HEK293T (cell line): ENCODE data around the gene PAFAH1B1.
"Not testable (repeated sequence)": the region's sequence is repeated elsewhere in the genome, so short reads cannot be mapped to it uniquely, and the experiment has no call there.

Experiments used
- CTCF ChIA-PET: fragments of 350-600 bp; formaldehyde crosslinking; extraction: SDS; loops from one replicate; lab custom pipeline; 2021; ENCODE audit warnings: antibody characterized with exemption, inconsistent platforms; lab: Yijun Ruan, JAX
- POLR2A ChIA-PET: fragments of 350-600 bp; formaldehyde crosslinking; extraction: SDS; loops from one replicate; lab custom pipeline; 2020; ENCODE audit warnings: antibody characterized with exemption, inconsistent platforms; lab: Yijun Ruan, JAX
- DNase-seq: peaks from one replicate; pipeline ENCODE4 v3.0.0; 2012; ENCODE audit warnings: mixed read lengths; ENCODE audit errors: extremely low spot score
- ARNT ChIP-seq: fragments of 450-650 bp; IDR thresholded peaks from 2 replicates; pipeline ENCODE4 v1.6.1; 2017; ENCODE audit warnings: mild to moderate bottlenecking
- BHLHE40 ChIP-seq: fragments of 450-650 bp; IDR thresholded peaks from 2 replicates; pipeline ENCODE4 v1.6.1; 2016; ENCODE audit warnings: mild to moderate bottlenecking, moderate library complexity, borderline replicate concordance
- CTBP1 ChIP-seq: fragments of 450-650 bp; IDR thresholded peaks from 2 replicates; pipeline ENCODE4 v1.6.1; 2016; ENCODE audit warnings: borderline replicate concordance
- ELF4 ChIP-seq: fragments of 450-650 bp; IDR thresholded peaks from 2 replicates; pipeline ENCODE4 v1.6.1; 2017; ENCODE audit warnings: antibody characterized with exemption
- FOXA1 ChIP-seq: fragments of 450-650 bp; IDR thresholded peaks from 2 replicates; pipeline ENCODE4 v1.6.1; 2016; ENCODE audit warnings: mild to moderate bottlenecking
- FOXK2 ChIP-seq: fragments of 450-650 bp; IDR thresholded peaks from 2 replicates; pipeline ENCODE4 v1.6.1; 2016; ENCODE audit warnings: mild to moderate bottlenecking
- FOXM1 ChIP-seq: fragments of 450-650 bp; IDR thresholded peaks from 2 replicates; pipeline ENCODE4 v1.6.1; 2017; ENCODE audit warnings: mild to moderate bottlenecking, borderline replicate concordance
- HDGF ChIP-seq: fragments of 450-650 bp; IDR thresholded peaks from 2 replicates; pipeline ENCODE4 v1.6.1; 2017; ENCODE audit warnings: antibody characterized with exemption, borderline replicate concordance
- L3MBTL2 ChIP-seq: fragments of 450-650 bp; conservative IDR thresholded peaks from 2 replicates; pipeline ENCODE4 v1.6.1; 2016; ENCODE audit warnings: mild to moderate bottlenecking
- LEF1 ChIP-seq: fragments of 450-650 bp; IDR thresholded peaks from 2 replicates; pipeline ENCODE4 v1.6.1; 2017; ENCODE audit warnings: mild to moderate bottlenecking, borderline replicate concordance
- NFRKB ChIP-seq: fragments of 450-650 bp; IDR thresholded peaks from 2 replicates; pipeline ENCODE4 v1.6.1; 2016; ENCODE audit warnings: mild to moderate bottlenecking, moderate library complexity
- PKNOX1 ChIP-seq: fragments of 450-650 bp; IDR thresholded peaks from 2 replicates; pipeline ENCODE4 v1.6.1; 2016
- SP1 ChIP-seq: fragments of 450-650 bp; IDR thresholded peaks from 2 replicates; pipeline ENCODE4 v1.6.1; 2017
- SUZ12 ChIP-seq: fragments of 450-650 bp; IDR thresholded peaks from 2 replicates; pipeline ENCODE4 v1.6.1; 2016; ENCODE audit warnings: mild to moderate bottlenecking
- TARDBP ChIP-seq: fragments of 450-650 bp; IDR thresholded peaks from 2 replicates; pipeline ENCODE4 v1.6.1; 2016
- ZNF384 ChIP-seq: fragments of 450-650 bp; IDR thresholded peaks from 2 replicates; pipeline ENCODE4 v1.6.1; 2016

PAFAH1B1 gene

DNA sequence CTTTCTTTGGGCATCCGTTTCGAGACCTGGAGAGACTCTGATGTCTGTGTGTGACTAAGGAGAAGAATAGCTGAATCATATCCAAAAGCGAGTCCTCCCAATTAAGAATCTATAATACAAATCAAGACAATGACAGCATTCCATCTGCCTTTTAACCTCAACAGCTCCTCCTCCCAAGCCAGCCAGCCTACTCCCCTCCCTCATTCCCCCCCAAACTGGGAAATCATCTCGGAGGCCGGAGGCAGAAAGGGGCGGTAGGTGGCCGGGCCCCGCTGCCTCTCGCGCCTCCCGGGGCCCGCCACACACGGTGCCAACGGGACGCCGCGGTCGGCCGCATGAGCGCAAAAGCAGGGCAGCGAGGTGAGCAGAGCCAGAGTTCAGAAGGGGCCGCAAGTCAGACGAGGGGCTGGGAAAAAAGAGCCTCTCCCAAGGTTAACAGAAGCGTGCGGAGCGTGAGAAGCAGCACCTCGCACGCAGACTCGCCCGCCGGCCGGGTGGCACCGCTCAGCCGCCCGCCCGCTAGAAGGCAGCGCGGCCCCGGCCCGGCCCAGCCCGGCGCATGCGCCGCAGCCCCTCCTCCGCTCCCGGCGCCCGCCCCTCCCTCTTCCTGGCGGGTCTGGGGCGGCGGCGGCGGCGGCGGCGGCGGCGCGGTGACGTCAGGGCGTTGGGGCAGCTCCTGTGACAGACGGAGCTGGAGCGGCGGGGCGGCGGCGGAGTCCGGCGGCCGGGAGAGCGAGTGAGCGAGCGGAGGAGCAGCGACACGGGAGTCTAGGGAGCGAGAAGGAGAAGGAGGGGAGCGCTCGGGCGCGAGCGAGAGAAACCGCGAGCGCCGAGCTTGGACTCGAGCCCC, at the start of gene PAFAH1B1:
Gene PAFAH1B1, plus strand, starts transcription at position 684 of the 850 bp plus-strand sequence. CDS start 44,635 bp downstream, outside the sequence.
- TF ChIP-seq L3MBTL2 (peak; percentile 81), CTBP1 (no peak), SP1 (no peak), ZNF384 (no peak), TARDBP (no peak), NFRKB (no peak), FOXA1 (no peak), ARNT (peak; percentile 38; the same call in 1 of the 2 replicates), FOXK2 (no peak), ELF4 (no peak), FOXM1 (no peak), PKNOX1 (peak; percentile 23; the same call in 1 of the 2 replicates)
- peak; percentile 94 for DNase-seq
- ChIA-PET POLR2A (interaction anchor here (0.6 to 1.8 kb wide), 8 partner anchors 13 to 1043 kb away, joined by 3 to 8 read pairs (median 4); partner anchors contain the start of gene SHPK), CTCF (no interaction called here)

- ChIA-PET POLR2A (no interaction called here), CTCF (no interaction called here)
- TF ChIP-seq ARNT (no peak), FOXM1 (no peak), SUZ12 (no peak), FOXK2 (no peak), SP1 (no peak), LEF1 (no peak), HDGF (no peak), TARDBP (no peak)
- no peak for DNase-seq
Observed at GRCh38 chr17:2545393-2545792, 48.1 kb upstream of the PAFAH1B1 start.

GRCh38 chr17:2547176-2547575, 46.3 kb upstream of the PAFAH1B1 start:
- ChIA-PET CTCF (no interaction called here), POLR2A (interaction anchor here (0.6 kb wide), 1 partner anchor 62 kb away, joined by 3 read pairs; no protein-coding TSS in a partner anchor)
- no peak for DNase-seq
- TF ChIP-seq BHLHE40 = no peak
- TF ChIP-seq L3MBTL2 = no peak
- TF ChIP-seq ELF4 = no peak
- no peak for TF ChIP-seq SP1
- no peak for TF ChIP-seq NFRKB
- TF ChIP-seq ZNF384 = no peak
- no peak for TF ChIP-seq SUZ12
- no peak for TF ChIP-seq FOXA1
- no peak for TF ChIP-seq PKNOX1
- TF ChIP-seq FOXM1 = no peak
- no peak for TF ChIP-seq ARNT

- CTCF ChIA-PET = interaction anchor here (1.1 kb wide), 1 partner anchor 32 kb away, joined by 3 read pairs; no protein-coding TSS in a partner anchor
- DNase-seq, POLR2A ChIA-PET: not testable (repeated sequence)
- peak; percentile 70 for TF ChIP-seq ZNF384
Observed at GRCh38 chr17:2548026-2548425, 45.4 kb upstream of the PAFAH1B1 start.

- TF ChIP-seq HDGF = no peak
- TF ChIP-seq TARDBP = no peak
- TF ChIP-seq FOXK2 = no peak
- no peak for TF ChIP-seq SP1
- no peak for TF ChIP-seq LEF1
- no peak for TF ChIP-seq BHLHE40
- TF ChIP-seq ELF4 = no peak
- no peak for DNase-seq
- ChIA-PET POLR2A (interaction anchor here (1.0 kb wide), 1 partner anchor 38 kb away, joined by 3 read pairs; the partner anchor contains the start of gene METTL16), CTCF (no interaction called here)
Observed at GRCh38 chr17:2549392-2550211, 43.9 kb upstream of the PAFAH1B1 start.

DNA sequence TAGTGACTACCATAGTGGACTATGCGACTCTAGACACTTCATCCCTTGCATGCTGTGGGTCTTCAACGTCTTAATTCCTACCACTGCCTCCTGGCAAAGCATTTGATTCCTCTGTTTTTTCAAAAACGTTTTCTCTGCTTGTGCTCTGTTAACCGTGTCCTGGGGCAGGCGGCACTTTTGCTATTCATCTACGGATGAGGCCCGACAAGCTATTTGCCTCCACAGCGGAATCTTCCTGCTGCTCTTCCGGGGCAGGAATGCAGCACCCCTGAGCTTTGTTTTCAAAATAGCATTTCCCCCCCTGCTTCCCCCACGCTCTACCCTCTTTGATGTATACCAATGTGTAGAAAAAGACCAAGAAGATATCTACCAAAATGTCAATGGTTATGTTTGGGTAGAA, 42.0 kb upstream of the PAFAH1B1 start:
- ChIA-PET POLR2A (no interaction called here), CTCF (no interaction called here)
- TF ChIP-seq ZNF384 = no peak
- no peak for TF ChIP-seq ELF4
- no peak for TF ChIP-seq HDGF
- no peak for TF ChIP-seq FOXM1
- TF ChIP-seq FOXK2 = no peak
- no peak for TF ChIP-seq NFRKB
- TF ChIP-seq ARNT = no peak
- no peak for TF ChIP-seq SP1
- no peak for TF ChIP-seq FOXA1
- TF ChIP-seq LEF1 = no peak
- no peak for DNase-seq

DNA sequence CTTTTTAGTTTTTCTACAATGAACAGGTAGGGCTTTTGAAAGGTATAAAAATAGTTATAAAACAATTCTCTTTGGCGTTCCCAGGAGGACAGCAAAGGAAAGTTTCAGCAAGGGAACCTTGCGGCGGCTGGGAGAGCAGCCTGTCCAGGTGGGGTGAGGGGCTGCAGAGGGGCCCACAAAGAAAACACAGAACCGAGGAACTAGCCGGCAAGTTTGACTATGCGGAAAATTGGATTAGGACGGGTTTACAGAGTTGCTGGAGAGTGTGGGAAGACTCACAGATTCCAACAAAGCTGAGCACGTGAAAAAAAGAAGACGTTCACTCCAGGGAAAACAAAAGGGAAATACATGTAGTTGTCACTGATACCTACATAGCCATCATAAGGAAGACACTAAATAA, 41.5 kb upstream of the PAFAH1B1 start:
- TF ChIP-seq HDGF = no peak
- TF ChIP-seq NFRKB = no peak
- TF ChIP-seq ELF4 = no peak
- TF ChIP-seq ARNT = no peak
- no peak for TF ChIP-seq LEF1
- TF ChIP-seq ZNF384 = no peak
- TF ChIP-seq SP1 = no peak
- TF ChIP-seq L3MBTL2 = no peak
- no peak for TF ChIP-seq TARDBP
- TF ChIP-seq FOXM1 = no peak
- no peak for TF ChIP-seq CTBP1
- TF ChIP-seq SUZ12 = no peak
- no peak for TF ChIP-seq FOXK2
- no peak for TF ChIP-seq FOXA1
- TF ChIP-seq PKNOX1 = no peak
- TF ChIP-seq BHLHE40 = no peak
- ChIA-PET CTCF (no interaction called here), POLR2A (no interaction called here)
- DNase-seq = no peak
